BLaER1 treated with 17β-estradiol and CSF1 and Interleukin-3, amounts not matched to agents 10 nM and 100 nM (cell line): ENCODE data around the gene CRYBG1.

Experiments used
- H3K27ac ChIP-seq, 11 experiments: shearing (Covaris generic); formaldehyde crosslinking; 2 replicates each; pipeline ENCODE4 v1.8.1; 2022
- H3K27me3 ChIP-seq, 11 experiments: shearing (Covaris generic); formaldehyde crosslinking; 2 replicates each; pipeline ENCODE4 v1.8.1; 2022
- H3K36me3 ChIP-seq, 11 experiments: shearing (Covaris generic); formaldehyde crosslinking; 2 replicates each; pipeline ENCODE4 v1.8.1; 2022
- H3K4me1 ChIP-seq, 10 experiments: shearing (Covaris generic); formaldehyde crosslinking; 2 replicates each; pipeline ENCODE4 v1.8.1; 2022
- H3K4me2 ChIP-seq, 11 experiments: shearing (Covaris generic); formaldehyde crosslinking; 2 replicates each; pipeline ENCODE4 v1.8.1; 2022
- H3K4me3 ChIP-seq, 10 experiments: shearing (Covaris generic); formaldehyde crosslinking; 2 replicates each; pipeline ENCODE4 v1.8.1; 2022
- H3K9ac ChIP-seq, 11 experiments: shearing (Covaris generic); formaldehyde crosslinking; 2 replicates each; pipeline ENCODE4 v1.8.1; 2022
- H3K9me3 ChIP-seq, 11 experiments: shearing (Covaris generic); formaldehyde crosslinking; replicated peaks in 1 of 11; 2 replicates each; pipeline ENCODE4 v1.8.1; 2022
- H4K20me1 ChIP-seq, 11 experiments: shearing (Covaris generic); formaldehyde crosslinking; 2 replicates each; pipeline ENCODE4 v1.8.1; 2022
- Cebpa-rat ChIP-seq, 11 experiments: shearing (Covaris generic); IDR thresholded peaks; 2 replicates each; pipeline ENCODE4 v1.8.1; 2022

Gene CRYBG1

DNA sequence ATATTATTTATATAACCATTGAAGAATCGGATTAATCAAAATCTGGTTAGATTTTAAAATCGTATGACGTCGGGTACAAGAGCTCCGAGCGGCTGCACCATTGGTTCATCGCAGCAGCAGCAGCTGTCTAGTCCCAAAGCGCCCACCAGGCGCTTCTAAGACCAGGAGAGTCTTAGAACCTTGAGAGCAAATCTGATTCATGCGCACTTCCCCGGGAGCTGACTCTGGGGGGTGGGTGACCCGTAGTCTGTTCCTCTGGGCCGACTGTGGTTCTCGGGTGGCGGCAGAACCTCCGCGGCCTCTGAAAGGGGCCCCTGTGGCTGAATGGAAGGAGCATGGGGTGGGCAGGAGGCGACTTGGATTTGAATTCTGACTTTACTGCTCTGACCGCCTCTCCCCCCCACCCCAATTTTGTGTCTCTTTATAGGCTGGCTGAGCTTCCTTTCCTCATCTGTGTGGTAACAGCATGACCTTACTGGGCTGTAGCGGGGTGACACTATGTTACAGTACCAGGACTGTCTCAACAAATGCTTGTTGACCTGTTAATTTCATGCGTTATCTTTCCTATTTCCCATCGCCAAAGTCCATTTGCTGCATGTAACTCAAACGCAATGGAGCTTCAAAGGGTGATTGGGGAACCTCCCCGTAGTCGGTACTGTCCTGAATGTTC lies 149.0 kb downstream of the CRYBG1 start:
- Histone ChIP-seq H3K27ac (no peak overlapping the region), H3K9me3 (peaks cover 0 to 14% (median 8%) of the 10 kb centered on the region in 11 experiments; a peak in 12 of 22 replicates), H3K27me3 (peaks cover 71 to 78% (median 76%) of the 10 kb centered on the region in 11 experiments), H3K4me3 (peak overlapping the region; percentile 47 to 71 (median 59); a peak in 17 of 20 replicates), H3K4me2 (peak overlapping the region; percentile 84 to 98 (median 91)), H3K4me1 (peaks cover 32 to 52% (median 36%) of the 10 kb centered on the region in 10 experiments), H3K9ac (peak overlapping the region in 1 of 11 experiments; percentile 33; a peak in 1 of 22 replicates), H3K36me3 (no peaks in the 10 kb centered on the region), H4K20me1 (peaks cover 0 to 42% (median 19%) of the 10 kb centered on the region in 11 experiments; a peak in 16 of 22 replicates)
- TF ChIP-seq Cebpa-rat (IDR thresholded peaks at IDR 0.05) = no peak

DNA sequence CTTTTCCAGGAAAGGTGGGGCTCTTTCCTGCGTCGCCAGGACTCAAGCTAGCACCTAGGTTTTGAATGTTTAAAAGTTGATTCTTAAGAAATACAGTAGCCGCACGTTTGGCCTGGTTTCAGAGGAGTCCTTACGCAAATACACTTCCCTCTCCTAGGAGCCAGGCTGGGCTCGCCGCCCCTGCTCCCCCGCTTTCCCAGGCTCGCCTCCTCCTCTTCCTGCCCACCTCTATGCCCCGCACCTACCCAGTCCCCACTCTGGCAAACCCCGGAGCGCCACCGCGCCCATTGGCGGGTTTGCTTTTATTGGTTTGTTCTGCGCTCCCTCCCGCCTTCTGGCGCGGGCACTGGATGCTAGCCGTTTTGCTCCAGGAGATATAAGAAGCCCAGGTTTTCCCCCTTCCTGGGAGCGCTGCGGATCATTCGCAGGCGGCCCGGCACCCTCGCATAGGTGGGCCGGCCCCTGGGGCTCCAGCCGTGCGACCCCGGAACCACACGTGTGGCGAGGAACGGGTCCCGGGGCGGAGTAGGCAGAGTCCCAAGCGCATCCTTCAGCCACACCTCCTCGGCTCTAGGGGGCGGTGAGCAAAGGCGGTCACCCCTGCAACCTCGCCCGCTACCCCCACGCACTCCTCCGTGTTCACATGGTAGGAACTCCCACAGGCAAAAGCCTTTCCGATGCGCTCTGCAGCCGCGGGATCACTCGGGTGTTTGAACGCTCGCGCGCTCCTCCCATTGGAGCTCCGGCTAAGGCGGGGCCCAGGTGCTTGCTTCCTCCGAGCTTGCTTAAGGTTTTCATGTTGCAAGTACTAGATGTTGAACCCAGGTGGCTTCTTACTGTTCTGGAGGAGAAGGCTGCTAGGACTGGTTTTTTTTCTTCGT lies 149.8 kb downstream of the CRYBG1 start:
- no peaks in the 10 kb centered on the region for H3K36me3 ChIP-seq
- peaks cover 0 to 14% (median 8%) of the 10 kb centered on the region in 11 experiments; a peak in 12 of 22 replicates for H3K9me3 ChIP-seq
- no peak for TF ChIP-seq Cebpa-rat (IDR thresholded peaks at IDR 0.05)
- peak overlapping the region in 3 of 11 experiments; percentile 33 to 41 (median 40); a peak in 5 of 22 replicates for H3K9ac ChIP-seq
- no peak overlapping the region for H3K27ac ChIP-seq
- peaks cover 0 to 42% (median 19%) of the 10 kb centered on the region in 11 experiments; a peak in 16 of 22 replicates for H4K20me1 ChIP-seq
- H3K27me3 ChIP-seq = peaks cover 78 to 86% (median 84%) of the 10 kb centered on the region in 11 experiments
- peak overlapping the region; percentile 84 to 98 (median 91) for H3K4me2 ChIP-seq
- H3K4me3 ChIP-seq = peak overlapping the region; percentile 47 to 71 (median 59)
- H3K4me1 ChIP-seq = peaks cover 32 to 52% (median 36%) of the 10 kb centered on the region in 10 experiments

DNA sequence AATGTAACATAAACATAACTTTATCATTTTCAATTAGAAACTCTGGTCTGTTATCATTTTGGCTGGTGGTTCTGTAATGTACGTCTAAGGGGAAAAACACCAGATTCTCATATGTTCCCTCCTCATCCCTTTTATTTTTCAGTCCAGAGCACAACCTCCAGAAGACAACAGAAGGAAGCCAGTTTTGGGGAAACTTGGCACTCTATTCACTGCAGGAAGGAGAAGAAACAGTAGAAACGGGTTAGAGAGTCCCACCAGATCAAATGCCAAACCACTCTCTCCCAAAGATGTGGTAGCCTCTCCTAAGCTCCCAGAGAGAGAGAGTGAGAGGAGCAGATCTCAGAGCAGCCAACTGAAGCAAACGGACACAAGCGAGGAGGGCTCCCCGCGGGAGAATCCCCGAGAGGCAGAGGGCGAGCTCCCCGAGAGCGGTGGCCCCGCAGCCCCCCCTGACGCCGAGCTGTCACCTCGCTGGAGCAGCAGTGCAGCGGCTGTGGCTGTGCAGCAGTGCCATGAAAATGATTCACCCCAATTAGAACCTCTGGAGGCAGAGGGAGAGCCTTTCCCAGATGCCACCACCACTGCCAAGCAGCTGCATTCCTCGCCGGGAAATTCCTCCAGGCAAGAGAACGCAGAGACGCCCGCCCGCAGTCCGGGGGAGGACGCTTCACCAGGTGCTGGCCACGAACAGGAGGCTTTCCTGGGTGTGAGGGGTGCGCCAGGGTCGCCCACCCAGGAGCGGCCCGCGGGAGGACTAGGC lies 151.0 kb downstream of the CRYBG1 start:
- Histone ChIP-seq H3K36me3 (no peaks in the 10 kb centered on the region), H3K4me3 (peak overlapping the region; percentile 64 to 76 (median 68)), H3K9ac (peak overlapping the region in 9 of 11 experiments; percentile 56 to 78 (median 71); a peak in 13 of 22 replicates), H4K20me1 (peaks cover 0 to 42% (median 19%) of the 10 kb centered on the region in 11 experiments; a peak in 16 of 22 replicates), H3K4me1 (peaks cover 36 to 56% (median 41%) of the 10 kb centered on the region in 10 experiments), H3K9me3 (peaks cover 0 to 14% (median 8%) of the 10 kb centered on the region in 11 experiments; a peak in 12 of 22 replicates), H3K27ac (peak overlapping the region in 3 of 11 experiments; percentile 49 to 59 (median 55); a peak in 1 of 22 replicates), H3K27me3 (peaks cover 80 to 90% (median 86%) of the 10 kb centered on the region in 11 experiments), H3K4me2 (peak overlapping the region; percentile 86 to 98 (median 93))
- TF ChIP-seq Cebpa-rat (IDR thresholded peaks at IDR 0.05) = no peak

DNA sequence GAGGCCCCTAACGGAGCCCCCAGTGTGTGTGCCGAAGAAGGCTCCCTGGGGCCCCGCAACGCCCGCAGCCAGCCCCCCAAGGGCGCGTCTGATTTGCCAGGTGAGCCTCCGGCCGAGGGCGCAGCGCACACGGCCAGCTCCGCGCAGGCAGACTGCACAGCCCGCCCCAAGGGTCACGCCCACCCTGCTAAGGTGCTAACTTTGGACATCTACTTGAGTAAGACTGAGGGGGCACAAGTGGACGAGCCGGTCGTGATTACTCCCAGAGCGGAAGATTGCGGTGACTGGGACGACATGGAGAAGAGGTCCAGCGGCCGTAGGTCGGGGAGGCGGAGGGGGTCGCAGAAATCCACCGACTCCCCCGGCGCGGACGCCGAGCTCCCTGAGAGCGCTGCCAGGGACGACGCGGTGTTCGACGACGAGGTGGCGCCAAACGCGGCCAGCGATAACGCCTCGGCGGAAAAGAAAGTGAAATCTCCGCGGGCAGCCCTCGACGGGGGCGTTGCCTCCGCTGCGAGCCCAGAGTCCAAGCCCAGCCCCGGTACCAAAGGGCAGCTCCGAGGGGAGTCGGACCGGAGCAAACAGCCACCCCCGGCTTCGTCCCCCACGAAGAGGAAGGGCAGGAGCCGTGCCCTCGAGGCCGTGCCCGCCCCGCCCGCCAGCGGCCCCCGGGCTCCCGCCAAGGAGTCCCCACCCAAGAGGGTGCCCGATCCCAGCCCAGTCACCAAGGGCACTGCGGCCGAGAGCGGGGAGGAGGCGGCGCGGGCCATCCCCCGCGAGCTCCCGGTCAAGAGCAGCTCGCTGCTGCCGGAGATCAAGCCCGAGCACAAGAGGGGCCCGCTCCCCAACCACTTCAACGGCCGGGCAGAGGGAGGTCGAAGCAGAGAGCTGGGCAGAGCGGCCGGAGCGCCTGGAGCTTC lies 151.8 kb downstream of the CRYBG1 start:
- Histone ChIP-seq H3K9ac (peak overlapping the region; percentile 50 to 78 (median 66)), H3K27me3 (peaks cover 80 to 85% (median 82%) of the 10 kb centered on the region in 11 experiments), H4K20me1 (peaks cover 0 to 42% (median 19%) of the 10 kb centered on the region in 11 experiments; a peak in 16 of 22 replicates), H3K27ac (peak overlapping the region in 8 of 11 experiments; percentile 24 to 59 (median 44); a peak in 12 of 22 replicates), H3K36me3 (no peaks in the 10 kb centered on the region), H3K4me1 (peaks cover 38 to 61% (median 46%) of the 10 kb centered on the region in 10 experiments), H3K4me3 (peak overlapping the region; percentile 64 to 76 (median 68)), H3K4me2 (peak overlapping the region; percentile 86 to 98 (median 93)), H3K9me3 (peaks cover 0 to 14% (median 8%) of the 10 kb centered on the region in 11 experiments; a peak in 12 of 22 replicates)
- no peak for TF ChIP-seq Cebpa-rat (IDR thresholded peaks at IDR 0.05)

DNA sequence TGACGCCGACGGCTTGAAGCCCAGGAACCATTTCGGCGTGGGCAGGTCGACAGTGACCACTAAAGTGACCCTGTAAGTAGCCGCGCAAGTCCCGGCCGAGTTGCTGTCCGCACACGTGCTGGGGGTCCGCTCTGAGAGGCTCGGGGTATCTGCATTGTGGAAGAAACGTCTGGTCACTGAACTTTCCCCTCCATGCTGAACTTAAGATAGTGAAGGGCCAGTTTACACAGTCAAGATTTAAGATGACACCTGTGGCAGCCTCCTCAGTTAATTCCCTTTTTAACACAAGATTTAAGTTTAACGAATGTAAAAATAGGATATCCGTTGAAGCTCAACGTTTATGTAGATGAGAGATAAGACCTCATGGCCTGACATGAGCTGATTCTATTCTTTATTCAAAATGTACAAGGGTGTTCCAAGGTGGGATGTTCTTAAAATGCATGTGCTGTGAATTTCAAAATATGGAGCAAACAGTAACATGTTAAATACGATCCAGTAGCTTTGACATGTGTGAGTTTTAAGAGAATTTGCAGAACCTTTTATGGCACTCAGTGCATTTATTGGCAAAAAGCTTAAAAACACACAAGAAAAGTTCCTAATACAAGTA lies 152.6 kb downstream of the CRYBG1 start:
- peaks cover 73 to 77% (median 74%) of the 10 kb centered on the region in 11 experiments for H3K27me3 ChIP-seq
- peak overlapping the region in 9 of 11 experiments; percentile 50 to 78 (median 66); a peak in 17 of 22 replicates for H3K9ac ChIP-seq
- peaks cover 38 to 63% (median 46%) of the 10 kb centered on the region in 10 experiments for H3K4me1 ChIP-seq
- no peak for TF ChIP-seq Cebpa-rat (IDR thresholded peaks at IDR 0.05)
- no peaks in the 10 kb centered on the region for H3K36me3 ChIP-seq
- H4K20me1 ChIP-seq = peaks cover 0 to 42% (median 19%) of the 10 kb centered on the region in 11 experiments; a peak in 16 of 22 replicates
- H3K9me3 ChIP-seq = peaks cover 0 to 13% (median 8%) of the 10 kb centered on the region in 11 experiments; a peak in 12 of 22 replicates
- H3K4me3 ChIP-seq = peak overlapping the region; percentile 64 to 76 (median 68)
- H3K4me2 ChIP-seq = peak overlapping the region; percentile 86 to 98 (median 93)
- peak overlapping the region in 4 of 11 experiments; percentile 26 to 59 (median 53); a peak in 5 of 22 replicates for H3K27ac ChIP-seq

DNA sequence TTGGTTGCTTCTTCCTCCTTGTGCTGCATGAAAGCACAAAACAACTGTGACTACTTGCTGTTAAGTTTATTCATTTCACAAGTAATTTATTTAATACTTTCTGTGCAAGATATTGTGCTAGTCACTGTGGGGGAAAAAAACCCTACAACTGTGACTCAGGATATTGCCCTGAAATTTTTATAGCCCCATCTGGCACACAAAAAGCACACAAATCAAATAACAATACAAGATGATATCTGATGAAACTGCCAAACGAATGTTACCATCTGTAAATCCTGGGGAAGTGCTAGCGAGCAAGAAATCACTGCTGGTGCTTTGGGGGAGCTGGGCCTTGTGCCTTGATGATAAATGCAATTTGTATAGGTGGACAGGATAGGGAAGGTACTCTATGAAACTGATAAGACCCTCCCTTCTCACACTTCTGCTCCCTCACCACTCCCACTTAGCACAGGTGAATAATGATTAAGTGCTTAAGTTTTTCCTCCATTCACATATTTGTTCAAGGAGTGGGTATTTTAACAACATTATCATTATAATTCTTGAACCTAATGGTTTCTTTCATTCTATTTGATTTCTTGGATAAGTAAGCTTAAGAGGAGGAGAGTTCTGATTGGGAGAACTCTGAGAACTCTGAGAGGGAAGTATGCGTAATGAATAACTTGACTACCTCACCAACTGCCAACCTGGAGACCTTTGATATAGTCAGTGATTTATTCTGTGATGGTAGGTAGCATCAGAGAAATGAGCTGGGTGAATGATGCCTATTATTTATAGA lies 153.5 kb downstream of the CRYBG1 start:
- H4K20me1 ChIP-seq = peaks cover 0 to 42% (median 19%) of the 10 kb centered on the region in 11 experiments; a peak in 16 of 22 replicates
- no peak for TF ChIP-seq Cebpa-rat (IDR thresholded peaks at IDR 0.05)
- H3K9ac ChIP-seq = no peak overlapping the region
- peaks cover 0 to 4% (median 0%) of the 10 kb centered on the region in 11 experiments; a peak in 6 of 22 replicates for H3K9me3 ChIP-seq
- H3K27me3 ChIP-seq = peaks cover 64 to 68% (median 65%) of the 10 kb centered on the region in 11 experiments
- peak overlapping the region in 1 of 10 experiments; percentile 69; a peak in 1 of 20 replicates for H3K4me3 ChIP-seq
- no peaks in the 10 kb centered on the region for H3K36me3 ChIP-seq
- peak overlapping the region in 2 of 11 experiments; percentile 91 to 98; a peak in 4 of 22 replicates for H3K4me2 ChIP-seq
- H3K4me1 ChIP-seq = peaks cover 46 to 68% (median 53%) of the 10 kb centered on the region in 10 experiments
- H3K27ac ChIP-seq = no peak overlapping the region
